Liver (tissue), 10 donors: ENCODE results near the gene SKOR1. TPM values are rescaled to one million over a fixed set of nuclear protein-coding genes. Genes with fewer than 3 reads are reported as not detected.
A peak's percentile ranks its signal among the peaks of the same experiment; 100 is the strongest.

Source experiments
- DNase-seq: peaks from one replicate; pipeline ENCODE4 v3.0.0-alpha.2; 2017; ENCODE audit warnings: low spot score
- H3K27ac ChIP-seq, 2 donors: one replicate each; pipeline ENCODE4 v1.7.0; 2013; ENCODE audit warnings: inconsistent platforms in 2 of 2, low read length in 2 of 2, control low read depth in 1 of 2, low read depth in 1 of 2, mild to moderate bottlenecking in 1 of 2
- H3K27me3 ChIP-seq, 4 donors: one replicate each; pipeline versions ENCODE4 v1.6.1 to v1.7.0; 2013; ENCODE audit warnings: low read length in 3 of 4, inconsistent platforms in 1 of 4, mild to moderate bottlenecking in 1 of 4, moderate library complexity in 1 of 4; ENCODE audit not compliant: control insufficient read depth in 4 of 4, insufficient read depth in 4 of 4
- H3K36me3 ChIP-seq, 4 donors: one replicate each; pipeline versions ENCODE4 v1.6.1 to v1.7.0; 2013; ENCODE audit warnings: low read length in 3 of 4, mild to moderate bottlenecking in 3 of 4, low read depth in 1 of 4, moderate library complexity in 1 of 4; ENCODE audit not compliant: control insufficient read depth in 4 of 4, insufficient read depth in 3 of 4
- H3K4me1 ChIP-seq, 4 donors: one replicate each; pipeline versions ENCODE4 v1.6.1 to v1.7.0; 2013; ENCODE audit warnings: low read length in 3 of 4, mild to moderate bottlenecking in 3 of 4, moderate library complexity in 1 of 4; ENCODE audit not compliant: control insufficient read depth in 4 of 4, insufficient read depth in 4 of 4
- H3K4me3 ChIP-seq, 3 donors: one replicate each; pipeline versions ENCODE4 v1.6.1 to v1.7.0; 2013; ENCODE audit warnings: low read length in 3 of 3, control low read depth in 1 of 3, low read depth in 1 of 3, mild to moderate bottlenecking in 1 of 3
- H3K9ac ChIP-seq, 2 donors: one replicate each; pipeline ENCODE4 v1.7.0; 2013; ENCODE audit warnings: low read length in 2 of 2, mild to moderate bottlenecking in 2 of 2, moderate library complexity in 2 of 2, control low read depth in 1 of 2, low read depth in 1 of 2
- H3K9me3 ChIP-seq, 4 donors: one replicate each; pipeline versions ENCODE4 v1.6.1 to v1.7.0; 2013; ENCODE audit warnings: low read length in 3 of 4; ENCODE audit not compliant: control insufficient read depth in 4 of 4
- FOXA1 ChIP-seq: IDR thresholded peaks from 2 replicates; pipeline ENCODE4 v1.6.1; 2016; ENCODE audit warnings: antibody characterized with exemption
- FOXA2 ChIP-seq: IDR thresholded peaks from 2 replicates; pipeline ENCODE4 v1.6.1; 2016; ENCODE audit warnings: antibody characterized with exemption
- GABPA ChIP-seq, 2 donors: IDR thresholded peaks in 1 of 2; conservative IDR thresholded peaks in 1 of 2; 2 replicates each; pipeline ENCODE4 v1.6.1; 2016; ENCODE audit warnings: antibody characterized with exemption in 2 of 2, mild to moderate bottlenecking in 1 of 2, moderate library complexity in 1 of 2
- HNF4A ChIP-seq, 2 donors: conservative IDR thresholded peaks; 2 replicates each; pipeline ENCODE4 v1.6.1; 2016; ENCODE audit warnings: antibody characterized with exemption in 2 of 2, mild to moderate bottlenecking in 2 of 2
- JUND ChIP-seq, 2 donors: IDR thresholded peaks; 2 replicates each; pipeline ENCODE4 v1.6.1; 2016; ENCODE audit warnings: antibody characterized with exemption in 2 of 2
- NR2F2 ChIP-seq: IDR thresholded peaks from 2 replicates; pipeline ENCODE4 v1.6.1; 2016; ENCODE audit warnings: antibody characterized with exemption
- RAD21 ChIP-seq, 2 donors: IDR thresholded peaks; 2 replicates each; pipeline ENCODE4 v1.6.1; 2016; ENCODE audit warnings: antibody characterized with exemption in 2 of 2, mild to moderate bottlenecking in 2 of 2
- RXRA ChIP-seq, 2 donors: IDR thresholded peaks; 2 replicates each; pipeline ENCODE4 v1.6.1; 2017 to 2018; ENCODE audit warnings: antibody characterized with exemption in 2 of 2, mild to moderate bottlenecking in 1 of 2
- SP1 ChIP-seq: IDR thresholded peaks from 2 replicates; pipeline ENCODE4 v1.6.1; 2018; ENCODE audit warnings: antibody characterized with exemption, mild to moderate bottlenecking
- TAF1 ChIP-seq: conservative IDR thresholded peaks from 2 replicates; pipeline ENCODE4 v1.6.1; 2016; ENCODE audit warnings: antibody characterized with exemption, mild to moderate bottlenecking
- YY1 ChIP-seq: IDR thresholded peaks from 2 replicates; pipeline ENCODE4 v1.6.1; 2016; ENCODE audit warnings: antibody characterized with exemption, mild to moderate bottlenecking
- WGBS: extraction: QIAGEN DNeasy Blood & Tissue Kit; methylation state at CpG from one replicate; pipeline ENCODE4 v1.1.7; 2013; 5-methylcytosine and 5-hydroxymethylcytosine counted together
- polyA plus RNA-seq, 2 donors: library from polyadenylated mRNA; stranded (reverse) in 1 of 2; unstranded in 1 of 2; fragments of 200-250 nt in 1 of 2; fragments of >200 nt in 1 of 2; fragmentation: Nextera tagmentation in 1 of 2; extraction: Ambion mirVana in 1 of 2; gene quantifications; one replicate each; pipeline versions ENCODE4 v1.2.1 to v1.2.3, GENCODE V29; 2013 to 2015
- small RNA-seq: library from RNA; depleted of rRNA; stranded (forward); fragments of <200 nt; gene quantifications from one replicate; pipeline ENCODE3, GENCODE V24; 2014
- total RNA-seq, 2 donors: library from RNA; depleted of rRNA; stranded (reverse); fragments of >200 nt; gene quantifications; one replicate each; pipeline ENCODE4 v1.2.3, GENCODE V29; 2014
- TF ChIP-seq, protein P1 (sequence below): fragments of 150-350 bp; IDR thresholded peaks from 2 replicates; pipeline ENCODE4 v1.5.1; 2017; ENCODE audit warnings: improper control_type of control experiment, low read depth, low read length; ENCODE audit not compliant: missing input control
- TF ChIP-seq, protein P2 (sequence below): IDR thresholded peaks from 2 replicates; pipeline ENCODE4 v1.6.1; 2016; ENCODE audit warnings: antibody characterized with exemption
- donor health status: healthy.
- donor health status: healthy.
- donor health status: healthy.
- donor health status: healthy.
- donor health status: healthy.

SKOR1 gene
- total and polyA plus RNA-seq, 4 donors, result 0.02 to 0.17 (median 0.05) TPM; not detected in 1

DNA sequence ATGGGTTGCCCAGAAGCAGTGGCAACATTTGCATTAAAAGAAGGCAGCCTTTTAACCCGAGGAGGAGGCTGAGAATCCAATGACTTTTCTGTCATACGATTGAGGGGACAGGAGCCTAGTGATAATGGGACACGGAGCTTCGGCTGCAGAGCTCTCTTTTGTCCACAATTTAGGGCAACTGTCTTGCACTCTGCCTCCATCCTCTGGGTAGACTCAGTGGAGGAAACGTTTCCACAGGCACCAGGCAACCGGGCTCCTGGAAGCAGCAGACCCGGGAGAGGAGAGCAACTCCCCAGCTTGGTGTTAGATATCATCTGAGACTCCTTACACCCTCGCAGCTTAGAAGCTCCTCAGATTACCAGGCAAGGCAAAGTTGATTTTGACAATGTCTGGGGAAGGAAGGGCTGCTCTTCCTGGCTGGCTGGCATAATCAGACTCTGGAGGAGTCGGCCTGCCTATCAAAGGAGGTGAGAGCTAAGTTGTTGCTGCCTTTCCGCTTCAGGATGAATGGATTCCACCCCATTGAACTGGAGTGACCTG, 58.0 kb downstream of the SKOR1 start:
- Histone ChIP-seq H3K4me3 (no peak overlapping the region), H3K27ac (no peak overlapping the region), H3K4me1 (peaks cover 0 to 20% (median 9%) of the 10 kb centered on the region in 4 donors), H3K36me3 (no peaks in the 10 kb centered on the region), H3K9ac (no peak overlapping the region), H3K27me3 (no peaks in the 10 kb centered on the region), H3K9me3 (no peaks in the 10 kb centered on the region)
- no peak for DNase-seq
- 85% methylated on average over 10 of the region's 10 CpGs for WGBS
- TF ChIP-seq TAF1, result no peak
- TF ChIP-seq JUND (IDR thresholded peaks at IDR 0.05), result no peak

DNA sequence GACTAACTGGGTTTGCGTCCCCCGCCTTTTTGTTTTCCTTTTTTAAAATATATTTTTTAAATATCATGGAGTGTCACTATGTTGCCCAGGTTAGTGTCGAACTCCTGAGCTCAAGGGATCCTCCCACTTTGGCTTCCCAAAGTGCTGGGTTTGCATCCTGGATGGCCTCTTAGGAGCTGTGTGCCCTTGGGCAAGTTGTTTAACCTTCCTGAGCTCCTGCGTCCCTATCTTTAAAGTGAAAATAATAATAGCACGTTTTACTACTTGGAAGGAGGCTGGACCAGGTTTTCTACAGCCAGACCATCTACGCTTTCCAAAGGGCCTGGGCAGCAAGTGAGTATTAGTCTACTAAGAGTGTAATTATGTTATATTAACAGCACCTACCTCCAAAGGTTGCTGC, 58.7 kb downstream of the SKOR1 start:
- H3K4me3 ChIP-seq, result peak overlapping the region; percentile 32 to 51 (median 48)
- WGBS, result 71% methylated on average over 6 of the region's 6 CpGs
- no peak for TF ChIP-seq SP1
- TF ChIP-seq HNF4A (conservative IDR thresholded peaks at IDR 0.05), result no peak
- no peak for TF ChIP-seq FOXA1
- no peak for TF ChIP-seq FOXA2
- TF ChIP-seq YY1, result no peak
- TF ChIP-seq RXRA (IDR thresholded peaks at IDR 0.05), result no peak
- no peak for TF ChIP-seq GABPA (IDR thresholded peaks at IDR 0.05 in 1 of 2, conservative IDR thresholded peaks at IDR 0.05 in 1 of 2)
- no peak for TF ChIP-seq TAF1
- no peak for TF ChIP-seq RAD21 (IDR thresholded peaks at IDR 0.05)
- TF ChIP-seq NR2F2, result no peak
- TF ChIP-seq, protein P1, sequence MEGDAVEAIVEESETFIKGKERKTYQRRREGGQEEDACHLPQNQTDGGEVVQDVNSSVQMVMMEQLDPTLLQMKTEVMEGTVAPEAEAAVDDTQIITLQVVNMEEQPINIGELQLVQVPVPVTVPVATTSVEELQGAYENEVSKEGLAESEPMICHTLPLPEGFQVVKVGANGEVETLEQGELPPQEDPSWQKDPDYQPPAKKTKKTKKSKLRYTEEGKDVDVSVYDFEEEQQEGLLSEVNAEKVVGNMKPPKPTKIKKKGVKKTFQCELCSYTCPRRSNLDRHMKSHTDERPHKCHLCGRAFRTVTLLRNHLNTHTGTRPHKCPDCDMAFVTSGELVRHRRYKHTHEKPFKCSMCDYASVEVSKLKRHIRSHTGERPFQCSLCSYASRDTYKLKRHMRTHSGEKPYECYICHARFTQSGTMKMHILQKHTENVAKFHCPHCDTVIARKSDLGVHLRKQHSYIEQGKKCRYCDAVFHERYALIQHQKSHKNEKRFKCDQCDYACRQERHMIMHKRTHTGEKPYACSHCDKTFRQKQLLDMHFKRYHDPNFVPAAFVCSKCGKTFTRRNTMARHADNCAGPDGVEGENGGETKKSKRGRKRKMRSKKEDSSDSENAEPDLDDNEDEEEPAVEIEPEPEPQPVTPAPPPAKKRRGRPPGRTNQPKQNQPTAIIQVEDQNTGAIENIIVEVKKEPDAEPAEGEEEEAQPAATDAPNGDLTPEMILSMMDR, result no peak
- TF ChIP-seq, protein P2, sequence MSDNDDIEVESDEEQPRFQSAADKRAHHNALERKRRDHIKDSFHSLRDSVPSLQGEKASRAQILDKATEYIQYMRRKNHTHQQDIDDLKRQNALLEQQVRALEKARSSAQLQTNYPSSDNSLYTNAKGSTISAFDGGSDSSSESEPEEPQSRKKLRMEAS, result no peak
- peak overlapping the region; percentile 48 to 60 for H3K9ac ChIP-seq
- no peaks in the 10 kb centered on the region for H3K36me3 ChIP-seq
- H3K27ac ChIP-seq, result peak overlapping the region; percentile 90 to 92
- DNase-seq, result no peak
- H3K4me1 ChIP-seq, result peaks cover 0 to 20% (median 9%) of the 10 kb centered on the region in 4 donors
- H3K9me3 ChIP-seq, result no peaks in the 10 kb centered on the region
- H3K27me3 ChIP-seq, result no peaks in the 10 kb centered on the region

Small RNAs within 50 kb of the gene (small RNA-seq; reads per million reads assigned to genes)
- 0.27 reads per million, percentile 19 among the genes with 10 or more reads in this experiment for gene RNU6-1

Other genes with a start within 250 kb of the SKOR1 start
- not detected for gene RNU6-1, start 14.5 kb downstream of the SKOR1 start, total RNA-seq
- gene RNU6-1, start 14.5 kb downstream of the SKOR1 start, polyA plus RNA-seq, result not detected
- 10 to 100 TPM; 10.6 to 15.9 TPM for gene PIAS1, start 228.8 kb downstream of the SKOR1 start, total RNA-seq
- gene PIAS1, start 228.8 kb downstream of the SKOR1 start, polyA plus RNA-seq, result 10 to 100 TPM in 1 of 2 donors, 1 to 10 TPM in 1; 5.6 to 18.8 TPM